Activated CD8-positive, alpha-beta memory T cell treated with anti-CD3 and anti-CD28 coated beads, Interleukin-2, amount 50 U/mL, for 48 hours (primary cell): ENCODE measurements around the gene KPNA1.
A peak's percentile ranks its signal among the peaks of the same experiment; 100 is the strongest.
"Not testable (repeated sequence)": the region's sequence is repeated elsewhere in the genome, so short reads cannot be mapped to it uniquely, and the experiment has no call there.

Experiments
- DNase-seq: peaks from one replicate; pipeline ENCODE4 v3.0.0-alpha.2; 2020

The KPNA1 gene

GRCh38 chr3:122469659-122470058 lies 45.1 kb downstream of the KPNA1 start:
- DNase-seq, result no peak

- DNase-seq, result no peak
Measured at GRCh38 chr3:122468896-122469533, 45.7 kb downstream of the KPNA1 start.

DNA sequence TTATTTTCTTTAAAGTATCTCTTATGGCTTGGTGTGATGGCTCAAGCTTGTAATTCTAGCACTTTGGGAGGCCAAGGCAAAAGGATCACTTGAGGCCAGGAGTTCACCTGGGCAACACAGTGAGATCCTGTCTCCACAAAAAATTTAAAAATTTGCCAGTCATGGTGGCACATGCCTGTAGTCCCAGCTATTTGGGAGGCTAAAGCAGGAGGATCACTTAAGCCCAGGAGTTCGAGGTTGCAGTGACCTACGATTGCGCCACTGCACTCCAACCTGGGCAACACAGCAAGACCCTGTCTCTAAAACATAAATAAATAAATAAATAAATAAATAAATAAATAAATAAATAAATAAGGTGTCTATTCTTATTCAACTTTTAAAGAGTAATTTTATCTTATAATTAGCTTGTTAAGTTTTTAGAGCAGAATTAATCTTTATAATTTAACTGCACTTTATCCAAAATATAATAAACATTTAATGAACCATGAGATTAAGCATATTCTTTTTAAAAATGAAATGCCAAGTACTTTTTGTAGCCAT lies 48.0 kb downstream of the KPNA1 start:
- no peak for DNase-seq

- no peak for DNase-seq
Measured at GRCh38 chr3:122464659-122465058, 50.1 kb downstream of the KPNA1 start.

GRCh38 chr3:122462406-122462805 lies 52.3 kb downstream of the KPNA1 start:
- no peak for DNase-seq

DNA sequence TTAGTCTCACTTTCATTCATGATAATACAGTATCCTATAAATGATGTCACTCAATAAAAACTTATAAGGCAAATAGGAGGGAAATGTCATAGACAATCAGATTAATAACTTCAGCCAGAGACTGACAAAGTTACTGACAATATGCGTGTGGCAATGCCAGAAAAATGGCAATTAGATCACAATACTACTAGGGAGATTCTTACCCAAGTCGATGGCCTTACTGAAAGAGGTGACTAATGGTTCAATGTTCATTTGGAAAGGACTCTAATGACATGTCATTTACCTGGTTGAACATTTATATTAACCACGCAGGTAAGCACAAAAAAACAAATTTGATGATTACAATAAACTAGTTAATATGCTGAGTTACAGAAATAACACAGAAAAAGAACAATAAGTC lies 52.9 kb downstream of the KPNA1 start:
- no peak for DNase-seq

- no peak for DNase-seq
Measured at GRCh38 chr3:122458992-122459391, 55.7 kb downstream of the KPNA1 start.

DNA sequence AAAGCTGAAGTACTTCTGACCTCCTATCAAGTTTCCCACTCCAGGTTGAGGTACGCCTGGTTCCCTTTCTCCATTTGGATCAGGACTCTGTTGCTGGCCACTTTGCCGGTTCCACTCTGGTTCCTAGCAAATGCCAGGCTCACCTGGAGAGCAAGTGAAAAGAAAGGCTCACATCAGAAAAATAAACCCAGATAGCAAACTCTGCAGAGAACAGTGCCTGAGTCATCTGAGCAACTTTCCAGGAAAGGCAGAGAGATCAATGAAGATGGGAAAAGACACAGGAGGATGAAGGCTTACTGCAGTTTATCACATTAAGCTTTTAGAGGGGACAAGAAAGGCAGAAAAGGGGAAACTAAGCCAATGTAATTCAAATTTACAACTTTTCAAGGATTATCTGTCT lies 57.0 kb downstream of the KPNA1 start:
- no peak for DNase-seq

GRCh38 chr3:122456074-122456473 lies 58.7 kb downstream of the KPNA1 start:
- no peak for DNase-seq

DNA sequence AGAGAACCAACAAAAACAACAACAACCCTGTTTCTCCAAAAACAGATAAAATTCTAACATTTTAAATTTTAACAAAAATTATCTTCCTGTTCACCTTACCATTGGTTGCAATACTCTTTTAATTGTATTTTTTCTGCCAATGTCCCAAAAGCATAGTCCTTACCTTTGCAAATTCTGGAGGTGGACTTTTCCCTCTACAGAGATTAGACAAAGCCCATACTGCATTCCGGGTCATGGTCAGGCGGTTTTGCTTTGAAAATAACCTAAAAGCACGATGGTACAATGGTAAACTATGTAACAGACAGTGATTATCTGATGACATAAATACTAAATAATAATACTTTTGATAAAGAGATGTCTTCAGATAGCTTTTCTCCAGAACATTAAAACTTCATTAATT lies 63.4 kb downstream of the KPNA1 start:
- DNase-seq, result no peak

GRCh38 chr3:122448218-122448617 lies 66.5 kb downstream of the KPNA1 start:
- DNase-seq, result not testable (repeated sequence)

DNA sequence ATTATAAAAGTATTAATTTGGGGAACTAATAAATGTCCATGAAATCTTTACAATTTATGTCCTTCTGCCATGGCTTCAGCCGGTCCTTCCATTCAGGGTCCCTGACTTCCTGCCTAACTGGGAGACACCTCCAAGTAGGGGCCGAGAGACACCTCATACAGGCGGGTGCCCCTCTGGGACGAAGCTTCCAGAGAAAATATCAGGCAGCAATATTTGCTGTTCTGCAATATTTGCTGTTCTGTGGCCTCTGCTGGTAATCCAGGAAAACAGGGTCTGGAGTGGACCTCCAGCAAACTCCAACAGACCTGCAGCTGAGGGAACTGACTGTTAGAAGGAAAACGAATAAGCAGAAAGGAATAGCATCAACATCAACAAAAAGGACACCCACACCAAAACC lies 70.2 kb downstream of the KPNA1 start:
- not testable (repeated sequence) for DNase-seq

DNA sequence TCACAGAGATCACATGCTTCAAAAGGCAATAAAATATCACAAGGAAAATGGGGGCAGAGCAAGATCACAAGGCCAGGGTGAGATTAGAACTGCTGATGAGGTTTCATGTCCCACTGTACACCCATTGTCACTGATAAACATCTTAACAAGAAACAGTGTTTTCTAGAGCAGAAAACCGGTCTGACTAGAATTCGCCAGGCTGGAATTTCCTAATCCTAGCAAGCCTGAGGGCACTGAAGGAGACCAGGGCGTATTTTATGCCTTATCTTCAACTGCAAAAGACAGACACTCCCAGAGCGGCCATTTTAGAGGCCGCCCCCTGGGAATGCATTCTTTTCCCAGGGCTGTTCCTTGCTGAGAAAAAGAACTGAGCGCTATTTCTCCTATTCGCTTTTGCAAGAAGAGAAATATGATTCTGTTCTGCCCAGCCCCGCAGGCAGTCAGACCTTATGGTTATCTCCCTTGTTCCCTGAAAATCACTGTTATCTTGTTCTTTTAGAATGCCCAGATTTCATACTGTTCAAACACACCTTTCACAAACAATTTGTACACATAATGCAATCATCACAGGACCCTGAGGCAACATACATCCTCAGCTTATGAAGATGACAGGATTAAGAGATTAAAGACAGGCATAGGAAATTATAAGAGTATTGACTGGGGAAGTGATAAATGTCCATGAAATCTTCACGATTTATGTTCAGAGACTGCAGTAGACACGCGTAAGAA lies 70.8 kb downstream of the KPNA1 start:
- DNase-seq, result not testable (repeated sequence)

DNA sequence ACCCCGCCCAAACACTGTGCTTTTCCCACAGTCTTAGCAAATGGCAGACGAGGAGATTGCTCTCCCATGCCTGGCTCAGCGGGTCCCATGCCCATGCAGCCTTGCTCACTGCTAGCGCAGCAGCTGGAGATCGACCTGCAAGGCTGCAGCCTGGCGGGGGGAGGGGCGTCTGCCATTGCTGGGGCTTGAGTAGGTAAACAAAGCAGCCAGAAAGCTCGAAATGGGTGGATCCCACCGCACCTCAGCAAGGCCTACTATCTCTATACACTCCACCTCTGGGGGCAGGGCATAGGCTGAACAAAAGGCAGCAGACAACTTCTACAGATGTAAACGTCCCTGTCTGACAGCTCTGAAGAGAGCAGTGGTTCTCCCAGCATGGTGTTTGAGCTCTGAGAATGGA lies 71.6 kb downstream of the KPNA1 start:
- no peak for DNase-seq

DNA sequence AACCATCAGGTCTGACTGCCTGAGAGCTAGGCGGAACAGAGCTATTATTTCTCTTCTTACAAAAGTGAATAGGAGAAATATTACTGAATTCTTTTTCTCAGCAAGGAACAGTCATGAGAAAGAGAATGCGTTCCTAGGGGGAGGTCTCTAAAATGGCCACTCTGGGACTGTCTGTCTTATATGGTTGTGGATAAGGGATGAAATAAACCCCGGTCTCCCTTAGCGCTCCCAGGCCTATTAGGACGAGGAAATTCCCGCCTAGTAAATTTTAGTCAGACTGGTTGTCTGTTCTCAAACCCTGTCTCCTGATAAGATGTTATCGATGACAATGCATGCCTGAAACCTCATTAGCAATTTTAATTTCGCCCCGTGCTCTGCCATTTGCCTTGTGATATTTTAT lies 78.8 kb downstream of the KPNA1 start:
- DNase-seq, result no peak

- no peak for DNase-seq
Measured at GRCh38 chr3:122430371-122430770, 84.4 kb downstream of the KPNA1 start.

DNA sequence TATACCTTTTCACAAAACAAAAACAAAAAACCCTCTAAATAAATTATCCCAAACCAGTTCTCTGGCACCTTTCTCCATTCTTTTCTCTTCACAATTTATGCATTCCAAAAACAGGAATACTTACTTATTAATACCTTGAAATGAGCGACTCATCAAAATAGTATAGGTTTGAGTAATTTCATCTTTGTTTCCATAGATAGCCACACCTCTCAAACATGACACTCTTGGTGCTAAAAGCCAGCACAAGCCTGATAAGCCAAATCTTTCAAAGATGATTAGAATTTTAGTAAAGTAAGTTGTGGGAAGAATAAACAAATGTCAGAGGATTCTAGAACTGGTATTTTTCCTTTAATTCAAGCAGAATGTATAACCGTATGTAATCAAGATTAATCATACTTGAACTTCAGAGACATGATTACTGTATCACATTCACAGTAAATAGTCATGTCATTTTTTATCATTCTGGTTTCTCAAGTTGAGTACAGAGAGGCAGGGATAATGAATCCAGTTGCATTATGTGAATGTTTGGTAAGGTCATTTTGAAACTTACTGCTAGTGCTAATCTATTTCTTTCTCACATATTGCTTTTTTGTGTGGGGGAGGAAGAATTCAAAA lies 86.8 kb downstream of the KPNA1 start:
- no peak for DNase-seq

DNA sequence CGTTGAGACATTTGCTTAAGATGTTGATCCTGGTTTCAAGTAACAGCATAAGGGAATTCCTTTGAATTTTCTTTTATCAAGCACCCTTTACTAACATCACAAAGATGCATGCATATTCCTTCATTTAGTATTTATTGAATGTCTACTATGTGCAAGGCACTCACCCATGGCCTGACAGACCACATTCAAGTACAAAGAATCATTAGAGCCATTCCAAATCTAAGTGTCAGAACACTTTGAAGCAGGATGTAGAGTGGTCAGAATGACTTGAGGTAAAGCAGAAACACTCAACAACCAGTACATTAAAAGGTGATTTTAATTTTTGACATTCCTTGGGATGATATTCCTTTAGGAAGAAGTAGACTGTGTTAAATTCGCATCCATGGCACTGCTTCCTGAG lies 92.9 kb downstream of the KPNA1 start:
- no peak for DNase-seq

DNA sequence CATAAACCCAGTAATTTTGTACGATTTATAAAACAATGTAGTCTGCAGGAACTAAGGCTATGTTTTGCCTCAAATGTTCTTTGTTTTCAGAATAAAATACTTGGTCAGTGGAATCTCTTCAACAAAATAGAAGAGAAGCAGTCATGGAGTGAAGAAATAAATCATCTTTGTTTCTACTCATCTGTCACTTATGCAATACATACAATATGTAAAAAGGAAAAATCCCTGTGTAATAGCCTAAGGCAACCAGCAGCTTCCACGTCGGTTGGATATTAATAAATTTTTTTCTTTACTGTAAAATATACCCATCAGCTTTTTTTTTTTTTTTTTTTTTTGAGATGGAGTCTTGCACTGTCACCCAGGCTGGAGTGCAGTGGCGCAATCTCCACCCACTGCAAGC lies 93.6 kb downstream of the KPNA1 start:
- DNase-seq, result no peak

DNA sequence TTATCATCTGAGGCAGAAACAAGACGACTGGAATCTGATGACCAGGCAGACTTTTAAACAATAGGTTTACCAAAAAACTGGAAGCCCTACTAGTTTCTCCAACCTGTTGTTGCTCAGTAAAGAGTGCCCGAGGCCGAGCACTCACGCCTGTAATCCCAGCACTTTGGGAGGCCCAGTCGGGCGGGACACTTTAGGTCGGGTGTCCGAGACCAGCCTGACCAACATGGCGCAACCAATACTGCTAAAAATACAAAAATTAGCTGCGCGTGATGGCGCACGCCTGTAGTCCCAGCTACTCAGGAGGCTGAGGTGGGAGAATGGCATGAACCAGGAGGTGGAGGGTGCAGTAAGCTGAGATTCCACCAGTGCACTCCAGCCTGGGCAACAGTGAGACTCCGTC lies 97.8 kb downstream of the KPNA1 start:
- DNase-seq, result no peak

- peak; percentile 99 for DNase-seq
Measured at GRCh38 chr3:122415762-122416654, 98.7 kb downstream of the KPNA1 start, which contains the start of gene WDR5B. TSS of gene WDR5B (minus strand) at chr3:122416062. CDS start at chr3:122415528, 534 bp downstream.

GRCh38 chr3:122415104-122415744 lies 99.5 kb downstream of the KPNA1 start:
- peak; percentile 72 for DNase-seq
